ENCODE results near the gene ZNF487. TPM values are rescaled to one million over a fixed set of nuclear protein-coding genes. Genes with fewer than 3 reads are reported as not detected.

The ZNF487 gene
- total and polyA plus RNA-seq, 2 of the 13 experiments (the other 11 are each of a cell fraction or from before 2014, with no cell fraction given) = 7.4 to 8.8 TPM

DNA sequence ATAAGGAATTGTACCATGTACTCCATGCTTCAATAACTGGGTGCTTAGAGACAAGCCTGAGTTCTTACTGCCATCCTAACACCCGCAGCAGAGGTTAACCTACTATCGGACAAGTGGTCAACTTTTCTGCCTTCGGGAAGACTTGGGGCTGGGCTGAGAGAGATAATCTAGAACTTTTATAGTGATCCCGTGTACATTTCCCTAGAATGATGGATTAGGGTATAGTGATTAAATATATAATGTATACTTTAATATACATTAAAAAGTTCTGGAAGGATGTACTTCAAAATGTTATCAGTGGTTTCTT is 15.8 kb upstream of the ZNF487 start (continued):
- no peak; the same call in 1 of the 2 replicates for TF ChIP-seq GATAD1 (CRISPR knock-in tag; IDR thresholded peaks at IDR 0.05)
- no peak for TF ChIP-seq FIP1L1 (IDR thresholded peaks at IDR 0.05; ENCODE audit: borderline replicate concordance, insufficient read depth, low read depth, low read length)
- TF ChIP-seq, protein P1, sequence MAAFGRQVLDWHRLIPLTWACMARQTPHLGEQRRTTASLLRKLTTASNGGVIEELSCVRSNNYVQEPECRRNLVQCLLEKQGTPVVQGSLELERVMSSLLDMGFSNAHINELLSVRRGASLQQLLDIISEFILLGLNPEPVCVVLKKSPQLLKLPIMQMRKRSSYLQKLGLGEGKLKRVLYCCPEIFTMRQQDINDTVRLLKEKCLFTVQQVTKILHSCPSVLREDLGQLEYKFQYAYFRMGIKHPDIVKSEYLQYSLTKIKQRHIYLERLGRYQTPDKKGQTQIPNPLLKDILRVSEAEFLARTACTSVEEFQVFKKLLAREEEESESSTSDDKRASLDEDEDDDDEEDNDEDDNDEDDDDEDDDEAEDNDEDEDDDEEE (CRISPR knock-in tag; IDR thresholded peaks at IDR 0.05) = no peak
- TF ChIP-seq ZBTB3 (CRISPR knock-in tag; IDR thresholded peaks at IDR 0.05; ENCODE audit: borderline replicate concordance, low read depth) = no peak
- TF ChIP-seq JUND (CRISPR knock-in tag; IDR thresholded peaks at IDR 0.05) = no peak
- TF ChIP-seq ZNF7 (CRISPR knock-in tag; IDR thresholded peaks at IDR 0.05) = no peak
- no peak for TF ChIP-seq ZNF678 (CRISPR knock-in tag; IDR thresholded peaks at IDR 0.05)
- TF ChIP-seq ZNF160 (CRISPR knock-in tag; IDR thresholded peaks at IDR 0.05) = no peak
- no peak for TF ChIP-seq ATRX (CRISPR knock-in tag; IDR thresholded peaks at IDR 0.05; ENCODE audit: borderline replicate concordance)
- no peak for TF ChIP-seq ZNF136 (CRISPR knock-in tag; IDR thresholded peaks at IDR 0.05; ENCODE audit: low read depth)
- TF ChIP-seq ZNF557 (CRISPR knock-in tag; IDR thresholded peaks at IDR 0.05) = no peak
- 0 out of 2 replicates have a peak, but pooled peaks have one; percentile 14 for TF ChIP-seq RFX1 (IDR thresholded peaks at IDR 0.05)
- TF ChIP-seq ZNF382 (CRISPR knock-in tag; IDR thresholded peaks at IDR 0.05; ENCODE audit: borderline replicate concordance) = no peak
- TF ChIP-seq HNRNPUL1 (IDR thresholded peaks at IDR 0.05; ENCODE audit: low read depth, low read length) = no peak
- TF ChIP-seq, protein P2, sequence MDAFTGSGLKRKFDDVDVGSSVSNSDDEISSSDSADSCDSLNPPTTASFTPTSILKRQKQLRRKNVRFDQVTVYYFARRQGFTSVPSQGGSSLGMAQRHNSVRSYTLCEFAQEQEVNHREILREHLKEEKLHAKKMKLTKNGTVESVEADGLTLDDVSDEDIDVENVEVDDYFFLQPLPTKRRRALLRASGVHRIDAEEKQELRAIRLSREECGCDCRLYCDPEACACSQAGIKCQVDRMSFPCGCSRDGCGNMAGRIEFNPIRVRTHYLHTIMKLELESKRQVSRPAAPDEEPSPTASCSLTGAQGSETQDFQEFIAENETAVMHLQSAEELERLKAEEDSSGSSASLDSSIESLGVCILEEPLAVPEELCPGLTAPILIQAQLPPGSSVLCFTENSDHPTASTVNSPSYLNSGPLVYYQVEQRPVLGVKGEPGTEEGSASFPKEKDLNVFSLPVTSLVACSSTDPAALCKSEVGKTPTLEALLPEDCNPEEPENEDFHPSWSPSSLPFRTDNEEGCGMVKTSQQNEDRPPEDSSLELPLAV (CRISPR knock-in tag; conservative IDR thresholded peaks at IDR 0.05; ENCODE audit: low read depth) = 0 out of 2 replicates have a peak, but pooled peaks have one; percentile 13
- no peak for TF ChIP-seq CC2D1A (CRISPR knock-in tag; IDR thresholded peaks at IDR 0.05)
- TF ChIP-seq ZNF460 (CRISPR knock-in tag; IDR thresholded peaks at IDR 0.05; ENCODE audit: borderline replicate concordance) = no peak
- TF ChIP-seq SMARCE1 (IDR thresholded peaks at IDR 0.05; ENCODE audit: borderline replicate concordance) = no peak
- no peak for TF ChIP-seq TMF1 (CRISPR knock-in tag; IDR thresholded peaks at IDR 0.05; ENCODE audit: low read depth)
- no peak for TF ChIP-seq ZNF768 (CRISPR knock-in tag; IDR thresholded peaks at IDR 0.05)
- TF ChIP-seq ZNF614 (CRISPR knock-in tag; IDR thresholded peaks at IDR 0.05; ENCODE audit: borderline replicate concordance) = no peak
- TF ChIP-seq, protein P3, sequence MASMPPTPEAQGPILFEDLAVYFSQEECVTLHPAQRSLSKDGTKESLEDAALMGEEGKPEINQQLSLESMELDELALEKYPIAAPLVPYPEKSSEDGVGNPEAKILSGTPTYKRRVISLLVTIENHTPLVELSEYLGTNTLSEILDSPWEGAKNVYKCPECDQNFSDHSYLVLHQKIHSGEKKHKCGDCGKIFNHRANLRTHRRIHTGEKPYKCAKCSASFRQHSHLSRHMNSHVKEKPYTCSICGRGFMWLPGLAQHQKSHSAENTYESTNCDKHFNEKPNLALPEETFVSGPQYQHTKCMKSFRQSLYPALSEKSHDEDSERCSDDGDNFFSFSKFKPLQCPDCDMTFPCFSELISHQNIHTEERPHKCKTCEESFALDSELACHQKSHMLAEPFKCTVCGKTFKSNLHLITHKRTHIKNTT (CRISPR knock-in tag; IDR thresholded peaks at IDR 0.05) = no peak
- TF ChIP-seq ZNF562 (CRISPR knock-in tag; IDR thresholded peaks at IDR 0.05; ENCODE audit: borderline replicate concordance) = no peak
- no peak for TF ChIP-seq ZNF619 (CRISPR knock-in tag; IDR thresholded peaks at IDR 0.05)
- TF ChIP-seq CCAR2 (optimal IDR thresholded peaks at IDR 0.05; ENCODE audit: low read depth, low read length) = no peak
- no peak for TF ChIP-seq ZNF20 (CRISPR knock-in tag; IDR thresholded peaks at IDR 0.05)
- no peak for TF ChIP-seq HOXA5 (CRISPR knock-in tag; IDR thresholded peaks at IDR 0.05)
- TF ChIP-seq, protein P4, sequence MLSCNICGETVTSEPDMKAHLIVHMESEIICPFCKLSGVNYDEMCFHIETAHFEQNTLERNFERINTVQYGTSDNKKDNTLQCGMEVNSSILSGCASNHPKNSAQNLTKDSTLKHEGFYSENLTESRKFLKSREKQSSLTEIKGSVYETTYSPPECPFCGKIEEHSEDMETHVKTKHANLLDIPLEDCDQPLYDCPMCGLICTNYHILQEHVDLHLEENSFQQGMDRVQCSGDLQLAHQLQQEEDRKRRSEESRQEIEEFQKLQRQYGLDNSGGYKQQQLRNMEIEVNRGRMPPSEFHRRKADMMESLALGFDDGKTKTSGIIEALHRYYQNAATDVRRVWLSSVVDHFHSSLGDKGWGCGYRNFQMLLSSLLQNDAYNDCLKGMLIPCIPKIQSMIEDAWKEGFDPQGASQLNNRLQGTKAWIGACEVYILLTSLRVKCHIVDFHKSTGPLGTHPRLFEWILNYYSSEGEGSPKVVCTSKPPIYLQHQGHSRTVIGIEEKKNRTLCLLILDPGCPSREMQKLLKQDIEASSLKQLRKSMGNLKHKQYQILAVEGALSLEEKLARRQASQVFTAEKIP (CRISPR knock-in tag; IDR thresholded peaks at IDR 0.05; ENCODE audit: borderline replicate concordance) = no peak
- no peak for TF ChIP-seq ZNF839 (CRISPR knock-in tag; IDR thresholded peaks at IDR 0.05; ENCODE audit: borderline replicate concordance)

All from HepG2 (cell line).